VCaP (cell line): ENCODE results near the gene ALDH2.

Experiments
- H3K27ac ChIP-seq: fragments of 450-650 bp; 2 replicates; pipeline ENCODE4 v1.5.1; 2017
- CTCF ChIP-seq: fragments of 450-650 bp; conservative IDR thresholded peaks from 2 replicates; pipeline ENCODE4 v1.5.1; 2017; ENCODE audit warnings: mild to moderate bottlenecking, moderate library complexity

The ALDH2 gene

DNA sequence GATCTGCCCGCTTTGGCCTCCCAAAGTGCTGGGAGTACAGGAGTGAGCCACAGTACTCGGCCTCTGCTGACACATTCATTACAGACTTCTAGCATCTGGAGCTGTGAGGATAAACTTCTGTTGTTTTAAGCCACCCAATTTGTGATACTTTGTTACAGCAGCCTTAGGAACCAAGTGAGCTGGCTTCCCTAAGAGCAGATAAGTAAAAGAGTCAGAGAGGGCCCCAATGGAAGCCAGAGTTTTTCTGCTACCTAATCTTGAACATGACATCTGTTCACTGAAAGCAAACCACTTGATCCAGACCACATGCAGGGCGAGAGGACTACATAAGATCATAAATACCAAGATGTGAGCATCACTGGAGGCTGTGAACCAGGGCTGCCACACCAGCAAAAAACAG, 71.6 kb downstream of the ALDH2 start:
- H3K27ac ChIP-seq, result no peak overlapping the region
- no peak for TF ChIP-seq CTCF

DNA sequence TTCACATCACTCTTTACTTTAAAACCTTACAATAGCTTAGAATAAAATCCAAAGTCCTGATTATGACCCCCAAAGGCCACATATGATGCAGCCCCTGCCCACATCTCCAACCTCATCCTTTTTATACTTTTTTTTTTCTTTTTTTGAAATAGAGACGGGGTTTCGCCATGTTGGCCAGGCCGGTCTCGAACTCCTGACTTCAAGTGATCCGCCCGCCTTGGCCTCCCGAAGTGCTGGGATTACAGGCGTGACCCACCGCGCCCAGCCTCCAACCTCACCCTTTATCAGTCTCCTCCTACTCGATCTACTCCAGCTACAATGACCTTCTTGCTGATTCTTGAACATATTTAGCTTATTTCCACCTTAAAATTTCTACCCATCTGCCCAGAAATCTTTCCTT, 74.1 kb downstream of the ALDH2 start:
- TF ChIP-seq CTCF, result no peak
- H3K27ac ChIP-seq, result peak overlapping the region; percentile 97

- no peak for TF ChIP-seq CTCF
- H3K27ac ChIP-seq, result peak overlapping the region; percentile 97
Observed at GRCh38 chr12:111841236-111841749, 74.6 kb downstream of the ALDH2 start.

DNA sequence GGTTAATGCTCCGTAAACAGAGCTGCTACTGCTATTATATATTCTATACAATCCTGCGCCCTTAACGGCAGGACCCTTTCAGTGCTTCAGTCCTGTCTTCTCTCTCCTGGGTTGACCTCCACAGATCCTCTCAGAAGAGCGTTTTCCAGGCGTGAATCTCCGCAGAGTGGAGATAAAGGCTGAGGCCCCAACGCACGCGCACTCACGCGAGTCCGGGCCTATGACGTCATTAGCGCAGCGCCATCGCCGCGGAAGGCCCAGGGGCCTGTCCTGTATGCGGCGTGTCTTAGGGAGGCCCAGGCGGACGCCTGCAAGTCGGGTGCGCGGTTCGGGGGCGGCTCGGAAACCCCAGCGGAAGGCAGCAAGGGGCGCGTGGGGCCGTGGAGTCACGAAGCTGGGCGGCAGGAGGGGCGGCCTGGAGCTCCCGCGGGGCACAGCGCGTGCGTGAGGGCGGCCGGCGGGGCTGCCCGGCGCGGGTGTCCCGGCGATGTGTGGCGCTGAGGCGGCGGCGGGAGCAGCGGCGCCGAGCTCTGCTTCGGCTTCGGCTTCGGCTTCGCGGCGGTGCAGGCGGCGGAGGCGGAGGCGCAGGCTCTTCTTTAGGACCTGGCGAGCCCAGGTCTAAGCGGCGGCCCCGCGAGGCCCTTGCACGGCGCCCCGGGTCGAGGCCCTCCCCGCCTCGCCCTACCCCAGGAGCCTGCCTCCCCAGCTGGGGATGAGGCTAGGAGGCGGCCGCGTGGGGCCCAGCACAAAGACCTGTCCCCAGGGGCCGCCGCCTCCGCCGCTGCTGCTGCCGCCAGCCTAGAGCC, 75.2 kb downstream of the ALDH2 start, which contains the start of gene MAPKAPK5:
MAPKAPK5 (plus strand) TSS at position 479 of the 806 bp plus-strand sequence. CDS start 506 bp downstream, outside the sequence.
- no peak for TF ChIP-seq CTCF
- peak within 1 kb of the TSS; percentile 97 for H3K27ac ChIP-seq

- H3K27ac ChIP-seq, result peak overlapping the region; percentile 97
- no peak for TF ChIP-seq CTCF
Observed at GRCh38 chr12:111842556-111843396, 76.0 kb downstream of the ALDH2 start.

DNA sequence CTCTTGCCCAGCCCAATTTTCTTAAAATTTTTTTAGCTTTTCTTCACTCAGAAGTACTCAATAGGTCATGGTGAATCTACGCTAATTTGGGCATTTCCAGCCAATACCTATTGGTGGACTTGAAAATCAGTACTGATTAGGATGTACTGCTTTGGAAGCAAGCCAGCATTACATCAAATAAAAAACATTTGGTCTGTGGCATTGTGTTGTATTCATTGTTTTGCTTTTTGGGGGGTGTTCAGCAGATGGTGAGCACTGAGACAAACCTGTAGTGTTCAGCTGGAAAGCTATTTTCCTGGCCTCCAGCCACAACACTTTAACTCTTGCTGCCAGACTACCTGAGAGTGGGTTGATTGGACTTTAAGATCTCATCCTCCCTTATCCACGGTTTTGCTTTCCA, 79.3 kb downstream of the ALDH2 start:
- no peak for TF ChIP-seq CTCF
- H3K27ac ChIP-seq, result 0 out of 2 replicates have a peak overlapping the region, but pooled peaks have one; percentile 3

- no peak for TF ChIP-seq CTCF
- H3K27ac ChIP-seq, result peak overlapping the region; percentile 94
Observed at GRCh38 chr12:111850526-111850925, 83.8 kb downstream of the ALDH2 start.
